Suppressor macrophage treated with lipopolysaccharide for 4 hours (primary cell): ENCODE measurements around the gene MGAT1.
"Not testable (repeated sequence)": the region's sequence is repeated elsewhere in the genome, so short reads cannot be mapped to it uniquely, and the experiment has no call there.

Source experiments
- DNase-seq: peaks from one replicate; pipeline ENCODE4 v3.0.0-alpha.2; 2020

The MGAT1 gene

DNA sequence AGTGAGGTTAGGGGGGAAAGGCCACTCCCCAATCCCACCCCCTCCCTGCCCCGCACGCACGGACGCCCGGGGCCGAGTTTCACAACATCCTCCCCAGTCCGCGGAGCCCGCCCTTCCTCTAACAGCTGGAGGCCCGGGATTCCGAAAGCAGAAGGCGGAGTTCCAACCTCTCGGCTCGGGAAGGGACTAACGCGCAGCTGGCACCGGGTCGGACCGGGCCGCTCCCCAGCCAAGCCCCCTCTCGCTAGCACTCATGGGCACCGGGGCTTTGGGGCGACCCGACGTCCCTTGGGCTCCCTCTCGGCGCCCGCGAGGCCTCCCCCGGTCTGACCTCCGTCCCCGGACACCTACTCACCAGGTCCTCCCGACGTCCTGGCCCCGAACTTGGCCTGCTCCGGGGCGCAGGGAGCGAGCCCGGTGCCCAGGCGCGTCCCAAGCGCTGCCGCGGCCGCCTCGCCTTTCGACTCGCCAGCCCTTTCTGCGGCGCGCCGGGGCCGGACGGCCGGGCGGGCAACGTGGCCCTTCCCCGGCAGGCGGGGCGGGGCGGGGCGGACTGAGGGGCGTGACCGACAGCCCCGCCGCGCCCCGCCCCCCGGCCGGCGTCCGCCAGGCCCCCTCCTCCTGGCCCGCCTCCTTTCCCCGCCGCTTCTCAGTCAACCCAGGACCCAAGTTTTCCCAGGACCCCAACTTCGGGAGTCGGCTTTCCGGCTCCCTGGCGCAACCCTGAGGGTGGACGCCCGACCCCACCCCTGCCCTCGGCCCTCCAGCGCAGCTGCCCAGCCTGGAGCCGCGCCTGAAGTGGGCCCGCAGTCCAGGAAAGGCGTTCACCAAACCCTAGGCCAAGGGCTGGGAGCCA lies at the start of gene MGAT1:
MGAT1 (minus strand) TSS at position 482 of the 856 bp plus-strand sequence. CDS start 9,835 bp downstream, outside the sequence.
- peak; percentile 93 for DNase-seq

DNA sequence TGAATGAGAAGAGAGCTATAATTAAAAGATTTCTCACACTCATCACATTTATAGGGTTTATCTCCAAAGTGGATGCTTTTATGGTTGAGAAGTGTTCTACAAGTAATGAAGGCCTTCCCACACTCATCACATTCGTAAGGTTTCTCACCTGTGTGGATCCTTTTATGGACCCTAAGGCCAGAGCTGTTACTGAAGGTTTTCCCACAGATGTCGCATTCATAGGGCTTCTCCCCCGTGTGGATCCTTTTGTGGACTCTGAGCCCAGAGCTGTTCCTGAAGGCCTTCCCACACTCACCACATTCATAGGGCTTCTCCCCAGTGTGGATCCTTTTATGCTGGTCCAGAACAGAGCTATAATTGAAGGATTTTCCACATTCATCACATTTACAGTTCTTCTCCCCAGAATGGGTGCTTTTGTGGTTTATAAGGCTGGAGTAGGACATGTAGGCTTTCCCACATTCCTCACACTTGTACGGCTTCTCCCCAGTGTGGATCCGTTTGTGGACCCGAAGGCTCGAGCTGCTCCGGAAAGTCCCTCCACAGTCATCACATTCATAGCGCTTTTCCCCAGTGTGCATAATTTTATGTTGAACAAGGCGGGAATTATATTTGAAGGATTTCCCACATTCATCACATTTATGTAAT lies 48.0 kb upstream of the MGAT1 start:
- no peak for DNase-seq

DNA sequence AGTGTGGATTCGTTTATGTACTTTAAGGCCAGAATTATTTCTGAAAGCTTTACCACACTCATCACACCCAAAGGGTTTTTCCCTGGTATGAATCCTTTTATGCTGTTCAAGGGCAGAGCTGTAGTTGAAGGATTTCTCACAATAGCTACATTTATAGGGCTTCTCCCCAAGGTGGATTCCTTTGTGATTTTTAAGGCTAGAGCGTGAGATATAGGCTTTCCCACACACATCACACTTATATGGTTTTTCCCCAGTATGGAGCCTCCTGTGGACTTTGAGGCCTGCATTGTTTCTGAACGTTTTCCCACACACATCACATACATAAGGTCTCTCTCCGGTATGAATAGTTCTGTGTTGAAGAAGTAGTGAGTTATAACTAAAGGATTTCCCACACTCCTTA lies 47.2 kb upstream of the MGAT1 start:
- DNase-seq: no peak

DNA sequence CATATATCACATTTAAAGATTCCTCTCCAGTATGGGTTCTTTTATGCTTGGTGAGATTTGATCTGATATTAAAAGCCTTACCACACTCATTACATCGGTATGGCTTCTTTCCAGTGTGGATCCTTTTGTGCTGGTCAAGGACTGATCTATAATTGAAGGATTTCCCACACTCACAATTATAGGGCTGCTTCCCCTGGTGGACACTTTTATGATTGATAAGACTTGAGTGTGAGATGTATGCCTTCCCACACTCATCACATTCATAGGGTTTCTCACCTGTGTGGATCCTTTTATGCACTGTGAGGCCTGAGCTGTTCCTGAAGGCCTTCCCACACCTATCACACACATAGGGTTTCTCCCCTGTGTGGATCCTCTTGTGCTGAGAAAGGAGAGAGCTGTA lies 46.3 kb upstream of the MGAT1 start:
- DNase-seq: no peak

DNA sequence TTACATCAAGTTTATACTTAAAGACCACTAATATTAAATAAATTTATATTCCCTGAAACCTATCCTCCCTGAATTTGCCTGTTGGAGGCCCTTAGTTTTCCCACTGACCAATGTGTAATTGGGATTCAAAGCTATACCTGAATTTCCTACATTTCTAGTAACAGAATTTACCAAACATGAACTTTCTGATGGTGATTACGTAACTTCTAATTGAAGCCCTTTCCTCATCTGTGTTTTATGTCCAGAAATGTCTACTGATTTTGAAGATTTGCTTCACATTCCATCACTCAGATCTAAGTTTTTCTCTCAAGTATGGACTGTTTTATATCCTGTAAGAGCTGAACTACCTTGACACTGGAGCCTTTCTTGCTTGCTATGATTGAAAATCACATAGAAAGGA lies 45.7 kb upstream of the MGAT1 start:
- no peak for DNase-seq

DNA sequence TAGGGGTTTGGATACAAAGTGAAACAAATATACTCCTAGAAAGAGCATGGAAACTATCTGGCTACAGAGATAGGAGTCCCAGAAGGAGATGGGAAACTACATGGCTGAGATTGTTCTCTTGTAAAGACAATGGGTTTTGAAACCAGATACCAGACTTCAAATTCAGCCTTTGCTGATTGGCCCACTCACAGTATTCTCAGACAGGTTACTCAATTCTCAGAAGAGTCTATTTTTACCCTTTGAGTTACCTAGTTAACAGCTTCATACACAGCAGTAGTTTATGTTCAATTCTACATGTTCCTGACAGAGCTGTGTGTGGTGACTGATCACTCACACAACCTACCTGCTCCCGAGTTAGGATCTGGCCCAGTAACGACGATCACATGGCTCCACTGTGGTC lies 44.4 kb upstream of the MGAT1 start:
- no peak for DNase-seq

DNA sequence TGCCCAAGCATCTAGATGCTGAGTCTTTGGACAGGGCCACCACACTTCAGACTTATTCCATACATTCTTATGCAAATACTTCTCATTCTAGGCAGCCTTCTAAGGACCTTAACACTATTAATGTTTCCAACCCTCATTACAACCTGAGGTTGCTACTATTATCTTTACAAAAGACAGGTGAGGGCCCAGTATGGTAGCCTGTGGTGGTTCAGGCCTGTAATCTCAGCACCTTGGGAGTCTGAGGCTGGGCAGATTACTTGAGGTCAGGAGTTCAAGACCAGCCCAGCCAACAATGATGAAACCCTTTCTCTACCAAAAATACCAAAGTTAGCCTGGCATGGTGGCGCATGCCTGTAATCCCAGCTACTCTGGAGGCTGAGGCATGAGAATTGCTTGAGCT lies 42.3 kb upstream of the MGAT1 start:
- no peak for DNase-seq

DNA sequence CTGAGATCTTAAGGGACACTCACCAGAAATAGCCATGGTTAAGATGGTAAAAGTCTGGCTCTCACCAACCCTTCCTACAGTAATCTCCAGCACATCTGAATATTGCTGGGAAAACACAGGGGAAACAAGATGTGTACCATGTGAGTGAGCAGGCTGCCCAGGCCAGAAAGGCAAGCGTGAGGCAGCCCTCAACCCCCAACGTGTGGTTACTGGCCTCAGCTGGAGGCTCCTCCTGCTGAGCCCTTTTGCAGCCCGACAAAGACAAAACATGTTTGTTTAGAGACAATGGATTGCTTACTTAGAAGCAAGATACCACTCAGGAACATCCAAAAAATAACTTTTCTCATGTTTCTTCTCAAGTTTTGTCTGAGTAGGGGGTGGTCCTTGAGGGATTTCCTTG lies 41.8 kb upstream of the MGAT1 start:
- DNase-seq: no peak

DNA sequence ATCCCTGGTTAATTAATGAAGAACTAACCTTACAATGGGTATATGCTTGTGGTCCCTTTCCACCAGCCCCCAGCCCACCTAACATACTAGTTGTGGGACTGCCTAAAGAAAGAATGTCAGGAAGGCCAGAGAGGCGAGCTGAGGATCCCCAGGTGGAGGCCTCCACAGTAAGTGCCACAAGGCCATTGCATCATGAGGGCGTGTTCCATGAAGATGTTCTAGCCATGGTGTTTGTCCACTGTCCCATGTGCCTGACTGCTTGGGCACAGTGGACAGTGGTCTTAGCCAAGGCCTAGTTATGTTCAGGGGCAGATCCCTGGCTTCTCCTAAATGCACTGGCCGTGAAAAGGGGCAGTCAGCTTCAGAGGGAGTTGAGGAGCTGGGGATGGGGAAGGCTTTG lies 37.3 kb upstream of the MGAT1 start:
- no peak for DNase-seq

DNA sequence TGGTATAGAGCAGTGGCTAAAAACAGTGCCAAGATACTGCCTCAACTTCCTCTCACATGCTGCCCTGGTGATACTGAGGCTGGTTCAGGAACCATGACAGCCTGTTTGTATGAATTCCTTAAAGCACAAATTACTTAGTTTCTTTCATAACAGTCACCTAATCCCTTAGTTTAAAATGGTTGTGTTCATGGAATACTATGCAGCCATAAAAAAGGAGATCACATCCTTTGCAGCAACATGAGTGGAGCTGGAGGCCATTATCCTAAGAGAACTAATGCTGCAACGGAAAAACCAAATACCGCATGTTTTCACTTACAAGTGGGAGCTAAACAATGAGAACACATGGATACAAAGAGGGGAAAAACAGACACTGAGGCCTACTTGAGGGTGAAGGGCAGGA lies 36.6 kb upstream of the MGAT1 start:
- no peak for DNase-seq

DNA sequence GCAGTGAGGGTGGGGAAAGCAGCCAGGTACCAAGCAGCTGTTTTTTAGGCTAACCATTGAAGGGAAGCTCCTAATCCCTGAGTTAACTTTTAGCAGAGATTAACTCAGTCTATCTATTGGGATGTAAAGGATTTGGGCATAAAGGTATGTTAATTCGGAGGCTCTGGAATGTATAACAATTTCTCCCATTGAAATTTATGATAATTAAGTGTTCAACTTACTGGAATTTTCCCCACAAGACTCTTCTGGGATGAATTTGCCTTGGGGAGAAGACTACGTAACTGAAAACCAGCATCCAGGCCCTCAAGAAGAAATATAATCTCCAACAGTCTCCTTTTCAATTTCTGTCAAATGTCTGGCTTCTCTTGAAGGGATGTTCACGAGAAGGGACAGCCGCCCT lies 34.9 kb upstream of the MGAT1 start:
- no peak for DNase-seq

DNA sequence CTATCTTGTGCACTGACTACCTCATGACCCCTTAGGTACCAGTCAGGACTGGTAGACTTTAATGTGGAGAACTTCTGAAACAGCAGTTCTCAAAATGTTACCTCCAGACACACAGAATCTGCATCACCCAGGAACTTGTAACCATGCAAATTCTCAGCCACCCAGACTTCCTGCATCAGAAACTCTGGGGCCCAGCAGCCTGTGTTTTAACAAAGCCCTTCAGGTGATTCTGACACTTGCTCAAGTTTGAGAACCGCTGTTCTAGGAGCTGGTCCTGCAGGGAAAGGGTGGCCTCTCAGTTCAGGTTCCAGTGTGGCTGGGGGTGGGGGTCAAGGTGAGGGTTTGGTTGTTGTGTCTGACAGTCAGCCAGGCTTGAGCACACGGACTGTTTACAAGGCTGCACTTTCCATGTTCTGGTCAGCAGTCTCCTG lies 30.0 kb upstream of the MGAT1 start:
- peak; percentile 32 for DNase-seq

DNA sequence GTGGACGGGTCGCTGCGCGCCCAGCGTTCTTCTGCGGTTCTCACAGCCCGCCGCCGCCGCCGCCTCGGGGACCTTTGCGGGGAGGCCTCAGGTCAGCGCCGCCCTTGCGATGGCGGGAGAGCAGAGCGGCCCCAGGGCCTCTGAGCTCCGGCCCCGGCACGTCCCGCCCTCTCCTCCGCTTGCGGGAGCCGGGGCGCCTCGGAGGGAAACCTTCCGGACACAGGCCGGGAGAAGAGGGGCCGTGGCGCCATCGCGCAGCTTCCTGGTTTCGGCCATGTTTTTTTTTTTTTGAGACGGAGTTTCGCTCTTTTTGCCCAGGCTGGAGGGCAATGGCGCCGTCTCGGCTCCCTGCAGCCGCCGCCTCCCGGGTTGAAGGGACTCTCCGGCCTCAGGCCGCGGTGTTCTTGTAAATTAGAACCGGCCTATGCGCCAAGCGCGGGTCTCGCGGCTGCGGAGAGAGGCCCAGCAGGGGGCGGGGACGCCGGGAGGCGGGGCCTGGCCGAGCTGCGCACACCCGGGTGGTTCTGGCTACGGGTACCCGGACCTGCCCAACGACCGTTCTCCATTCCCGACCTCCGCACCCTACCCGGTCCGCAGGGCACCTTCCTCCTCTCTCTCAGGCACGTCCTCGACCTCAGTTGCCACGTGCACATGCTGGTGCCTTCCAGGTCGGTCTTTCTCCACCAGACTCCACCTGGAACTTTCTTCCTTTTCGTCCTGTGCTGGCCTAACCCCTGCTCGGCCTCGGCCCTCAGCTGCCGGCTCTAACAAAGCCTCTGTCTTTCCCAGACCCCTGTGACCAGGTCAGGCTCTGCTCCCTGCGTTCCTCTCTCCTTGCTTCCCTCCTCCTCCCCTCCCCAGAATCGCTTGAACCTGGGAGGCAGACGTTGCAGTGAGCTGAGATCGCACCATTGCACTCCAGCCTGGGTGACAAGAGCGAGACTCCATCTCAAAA lies 28.8 kb upstream of the MGAT1 start:
- peak; percentile 89 for DNase-seq

DNA sequence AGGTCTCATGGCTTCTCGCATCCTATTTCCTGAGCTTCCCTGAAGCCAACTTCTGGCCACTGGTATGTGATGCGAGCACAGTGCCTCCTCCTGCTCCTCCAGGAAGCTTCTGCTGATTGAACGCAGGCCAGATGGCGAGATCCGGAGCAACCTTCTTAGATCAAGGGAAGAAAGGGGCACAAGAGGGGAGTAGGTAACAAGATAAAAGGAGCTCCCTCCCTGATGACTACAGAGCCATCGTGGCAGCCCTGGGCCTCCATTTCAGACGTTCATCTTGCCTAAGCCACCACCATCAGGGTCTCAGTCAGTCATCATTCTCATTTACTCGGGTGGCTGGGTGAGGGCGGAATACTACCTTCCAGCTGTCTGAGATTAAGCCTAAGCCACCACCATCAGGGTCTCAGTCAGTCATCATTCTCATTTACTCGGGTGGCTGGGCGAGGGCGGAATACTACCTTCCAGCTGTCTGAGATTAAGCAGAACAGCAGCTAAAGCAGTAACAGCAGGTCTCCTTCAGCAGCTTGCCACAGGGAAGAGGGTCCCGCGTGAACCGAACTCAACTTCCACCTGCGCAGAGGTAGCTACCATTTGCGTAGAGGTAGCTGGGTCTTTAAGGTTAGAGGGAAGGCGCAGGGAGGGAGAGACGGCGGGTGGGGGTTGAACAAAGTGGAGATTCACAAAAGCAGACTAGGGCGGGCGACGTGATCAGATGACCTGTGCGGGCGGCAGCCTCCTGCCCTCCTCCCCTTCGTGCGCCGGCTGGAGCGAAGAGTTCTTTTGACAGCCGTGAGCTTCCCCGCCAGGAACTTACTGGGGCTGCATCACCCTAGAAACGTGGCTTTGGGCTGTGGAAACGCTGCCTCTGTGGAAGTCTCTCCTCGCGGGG lies 27.9 kb upstream of the MGAT1 start:
- peak; percentile 90 for DNase-seq

DNA sequence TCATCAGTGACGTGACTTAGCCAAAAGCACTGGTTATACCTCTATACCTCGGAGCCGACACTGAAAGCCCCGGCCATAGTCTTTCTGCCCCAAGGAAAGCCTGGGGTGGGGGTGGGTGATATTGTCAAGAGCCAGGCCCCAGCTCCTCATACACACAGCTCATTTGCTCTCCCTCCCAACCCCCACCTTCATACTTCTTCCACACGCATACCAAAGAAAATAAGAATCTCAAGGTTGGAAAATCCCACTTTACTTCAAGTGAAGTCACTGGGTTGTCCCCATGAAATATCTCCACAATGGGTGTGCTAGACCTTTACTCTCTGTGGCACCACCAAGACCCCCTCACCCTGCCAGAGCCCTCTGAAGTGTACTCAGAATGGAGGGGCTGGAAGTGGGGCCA lies 27.1 kb upstream of the MGAT1 start:
- DNase-seq: peak; percentile 75

DNA sequence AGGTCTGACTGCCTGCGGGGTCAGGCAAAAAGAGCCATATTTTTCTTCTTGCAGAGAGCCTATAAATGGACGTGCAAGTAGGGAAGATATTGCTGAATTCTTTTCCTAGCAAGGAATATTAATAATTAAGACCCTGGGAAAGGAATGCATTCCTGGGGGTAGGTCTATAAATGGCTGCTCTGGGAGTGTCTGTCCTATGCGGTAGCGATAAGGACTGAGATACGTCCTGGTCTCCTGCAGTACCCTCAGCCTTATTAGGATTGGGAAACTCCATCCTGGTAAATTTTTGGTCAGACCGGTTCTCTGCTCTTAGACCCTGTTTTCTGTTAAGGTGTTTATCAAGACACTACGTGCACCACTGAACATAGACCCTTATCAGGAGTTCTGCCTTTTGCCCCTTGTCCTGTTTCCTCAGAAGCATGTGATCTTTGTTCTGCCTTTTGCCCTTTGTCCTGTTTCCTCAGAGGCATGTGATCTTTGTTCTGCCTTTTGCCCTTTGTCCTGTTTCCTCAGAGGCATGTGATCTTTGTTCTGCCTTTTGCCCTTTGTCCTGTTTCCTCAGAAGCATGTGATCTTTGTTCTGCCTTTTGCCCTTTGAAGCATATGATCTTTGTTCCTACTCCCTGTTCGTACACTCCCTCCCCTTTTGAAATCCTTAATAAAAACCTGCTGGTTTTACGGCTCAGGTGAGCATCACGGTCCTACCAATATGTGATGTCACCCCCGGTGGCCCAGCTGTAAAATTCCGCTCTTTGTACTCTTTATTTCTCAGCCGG lies 26.3 kb upstream of the MGAT1 start:
- DNase-seq: peak; percentile 71

DNA sequence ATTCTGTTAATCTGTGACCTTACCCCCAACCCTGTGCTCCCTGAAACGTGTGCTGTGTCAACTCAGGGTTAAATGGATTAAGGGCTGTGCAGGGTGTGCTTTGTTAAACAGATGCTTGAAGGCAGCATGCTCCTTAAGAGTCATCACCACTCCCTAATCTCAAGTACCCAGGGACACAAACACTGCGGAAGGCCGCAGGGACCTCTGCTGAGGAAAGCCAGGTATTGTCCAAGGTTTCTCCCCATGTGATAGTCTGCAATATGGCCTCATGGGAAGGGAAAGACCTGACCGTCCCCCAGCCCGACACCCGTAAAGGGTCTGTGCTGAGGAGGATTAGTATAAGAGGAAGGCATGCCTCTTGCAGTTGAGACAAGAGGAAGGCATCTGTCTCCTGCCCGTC lies 24.8 kb upstream of the MGAT1 start:
- not testable (repeated sequence) for DNase-seq

DNA sequence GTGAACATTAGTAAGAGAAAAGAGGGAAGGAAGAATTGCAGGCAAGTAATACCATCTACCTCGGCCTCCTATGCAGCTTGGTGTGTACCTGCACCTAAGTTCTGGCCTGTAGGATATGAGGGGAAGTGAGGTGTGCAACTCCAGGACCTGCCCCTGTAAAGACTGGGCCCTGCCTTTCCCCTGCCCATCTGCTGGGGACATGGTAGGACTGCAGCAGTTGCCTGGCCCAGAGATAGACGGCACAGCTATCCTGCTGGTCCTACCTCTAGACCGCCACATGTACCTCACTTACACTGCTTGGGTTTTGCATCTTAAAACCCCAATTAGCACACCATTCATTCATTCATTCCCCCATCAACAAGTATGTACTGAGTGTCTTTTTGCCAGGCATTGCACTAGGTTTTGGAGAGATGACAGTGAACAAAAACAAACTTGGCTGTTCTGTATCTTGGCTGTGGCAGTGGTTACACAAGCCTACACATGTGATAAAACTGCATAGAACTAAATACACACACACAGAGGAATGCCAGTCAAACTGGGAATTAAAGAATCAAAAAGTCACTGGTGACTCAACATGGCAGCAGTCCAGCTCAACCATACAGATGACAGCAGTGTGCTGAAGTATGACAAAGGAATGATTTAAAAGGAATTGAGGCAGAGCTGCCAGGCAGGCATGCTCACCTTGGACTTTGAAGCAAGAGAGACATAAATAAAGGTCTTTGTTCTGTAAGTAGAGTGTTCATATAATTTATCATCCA lies 23.3 kb upstream of the MGAT1 start:
- DNase-seq: peak; percentile 90

DNA sequence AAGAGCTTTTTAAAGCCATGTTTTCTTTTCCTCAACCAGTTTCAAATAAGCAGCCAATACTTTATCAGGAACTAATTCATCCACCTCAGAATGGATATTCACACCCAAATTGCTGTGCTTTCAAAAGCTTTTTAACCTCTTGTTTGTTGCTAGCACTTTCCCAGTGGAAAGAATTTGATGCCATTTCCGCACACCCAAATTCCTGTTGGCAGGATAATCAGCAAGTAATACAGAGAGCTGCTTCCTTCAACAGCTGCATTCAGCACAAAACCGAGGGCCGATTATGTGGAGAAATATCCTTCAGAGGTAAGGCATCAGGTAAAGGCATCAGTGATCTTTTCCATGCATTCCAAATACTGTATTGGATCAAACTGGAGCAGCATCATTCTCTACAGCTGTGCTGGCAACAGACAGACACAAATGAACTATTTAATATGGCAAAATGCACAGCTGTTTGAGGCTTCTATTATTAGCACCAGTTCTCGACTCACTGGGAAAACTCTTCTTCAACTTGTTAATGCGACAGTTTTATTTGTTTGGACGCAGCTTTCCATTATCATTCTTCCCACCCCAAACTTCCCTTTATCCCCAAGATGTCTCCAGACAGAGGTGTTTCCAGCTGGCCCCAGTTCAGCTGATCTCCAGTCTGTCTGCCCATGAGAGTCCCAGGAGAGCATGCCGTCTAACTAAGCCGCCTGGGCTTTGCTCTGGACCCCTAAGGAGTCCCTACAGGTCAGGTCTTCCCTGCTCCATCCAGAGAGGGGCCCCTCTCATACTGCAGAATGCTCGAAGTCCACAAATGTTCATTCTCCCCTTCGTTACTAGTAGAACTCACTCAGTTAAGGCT lies 22.2 kb upstream of the MGAT1 start:
- DNase-seq: no peak
